ENCODE data around the gene CDK6.
"Not testable (repeated sequence)": the region's sequence is repeated elsewhere in the genome, so short reads cannot be mapped to it uniquely, and the experiment has no call there.

CDK6 gene

DNA sequence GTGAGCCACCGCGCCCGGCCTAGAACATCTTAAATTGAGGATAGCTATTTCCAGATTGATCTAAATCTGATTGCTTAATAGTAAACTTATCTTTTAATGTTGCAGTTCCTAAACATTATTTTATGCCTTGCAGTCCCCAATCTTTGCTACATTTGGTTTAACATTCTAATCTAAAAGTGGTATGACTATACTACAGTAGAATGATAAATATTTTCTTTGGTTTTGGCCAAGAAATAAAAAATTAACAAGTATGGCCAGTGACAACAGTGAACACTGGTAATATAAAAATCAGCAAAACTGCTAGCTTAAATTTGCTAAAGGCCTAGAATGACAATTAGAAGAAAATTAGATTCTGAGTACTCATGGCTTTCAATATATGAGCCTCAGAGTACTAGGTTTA lies 73.5 kb downstream of the CDK6 start:
- Histone ChIP-seq H3K4me3 (ENCODE audit: low read length) (no peak overlapping the region), H3K9me3 (ENCODE audit: control insufficient read depth, low read length) (no peaks in the 10 kb centered on the region), H3K27me3 (ENCODE audit: control insufficient read depth, insufficient read depth, low read length) (no peaks in the 10 kb centered on the region), H3K9ac (ENCODE audit: low read length) (no peak overlapping the region), H3K36me3 (ENCODE audit: control insufficient read depth, insufficient read depth, low read length) (no peaks in the 10 kb centered on the region), H3K4me1 (ENCODE audit: control insufficient read depth, insufficient read depth, low read length) (peaks cover 28% of the 10 kb centered on the region)

DNA sequence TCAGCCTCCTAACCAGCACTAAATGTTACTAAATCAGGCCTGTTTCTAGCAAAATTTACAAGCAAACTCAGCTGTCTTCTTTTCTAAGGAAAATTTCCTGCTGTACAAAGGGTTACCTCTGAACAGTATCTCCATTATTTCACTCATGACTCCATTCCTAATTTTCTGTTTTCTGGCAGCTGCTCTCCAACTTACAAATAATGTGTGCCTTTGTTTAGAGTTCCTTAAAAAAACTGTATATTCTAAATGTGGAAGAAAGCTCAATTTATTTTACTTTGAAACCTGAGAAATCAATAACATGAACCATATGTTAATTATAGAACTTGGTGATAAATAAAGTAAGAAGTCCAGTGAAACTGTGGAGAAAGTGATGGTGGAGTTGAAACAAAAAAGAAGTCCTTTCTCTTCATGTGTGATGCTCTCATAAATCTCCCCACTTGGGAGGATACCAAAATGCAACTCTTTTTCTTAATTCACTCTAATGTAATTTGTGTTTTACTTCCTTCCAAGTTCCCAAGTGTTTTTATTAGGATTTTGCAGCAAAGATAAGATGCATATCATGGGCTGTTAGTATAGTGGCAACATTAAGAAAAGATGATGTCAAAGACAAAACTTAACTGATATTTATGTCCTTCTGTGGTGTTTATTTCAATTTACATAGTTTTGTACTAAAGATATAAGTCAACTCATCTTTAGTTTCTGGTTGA lies 74.8 kb downstream of the CDK6 start:
- Histone ChIP-seq H3K27me3 (ENCODE audit: control insufficient read depth, insufficient read depth, low read length) (no peaks in the 10 kb centered on the region), H3K36me3 (ENCODE audit: control insufficient read depth, insufficient read depth, low read length) (no peaks in the 10 kb centered on the region), H3K9ac (ENCODE audit: low read length) (no peak overlapping the region), H3K9me3 (ENCODE audit: control insufficient read depth, low read length) (no peaks in the 10 kb centered on the region), H3K4me3 (ENCODE audit: low read length) (no peak overlapping the region), H3K4me1 (ENCODE audit: control insufficient read depth, insufficient read depth, low read length) (peaks cover 18% of the 10 kb centered on the region)

GRCh38 chr7:92758796-92759431 lies 77.5 kb downstream of the CDK6 start:
- peaks cover 7% of the 10 kb centered on the region for H3K4me1 ChIP-seq (ENCODE audit: control insufficient read depth, insufficient read depth, low read length)
- H3K9ac ChIP-seq (ENCODE audit: low read length) = no peak overlapping the region
- no peaks in the 10 kb centered on the region for H3K36me3 ChIP-seq (ENCODE audit: control insufficient read depth, insufficient read depth, low read length)
- H3K4me3 ChIP-seq (ENCODE audit: low read length) = no peak overlapping the region
- no peaks in the 10 kb centered on the region for H3K27me3 ChIP-seq (ENCODE audit: control insufficient read depth, insufficient read depth, low read length)
- H3K9me3 ChIP-seq (ENCODE audit: control insufficient read depth, low read length) = no peaks in the 10 kb centered on the region

DNA sequence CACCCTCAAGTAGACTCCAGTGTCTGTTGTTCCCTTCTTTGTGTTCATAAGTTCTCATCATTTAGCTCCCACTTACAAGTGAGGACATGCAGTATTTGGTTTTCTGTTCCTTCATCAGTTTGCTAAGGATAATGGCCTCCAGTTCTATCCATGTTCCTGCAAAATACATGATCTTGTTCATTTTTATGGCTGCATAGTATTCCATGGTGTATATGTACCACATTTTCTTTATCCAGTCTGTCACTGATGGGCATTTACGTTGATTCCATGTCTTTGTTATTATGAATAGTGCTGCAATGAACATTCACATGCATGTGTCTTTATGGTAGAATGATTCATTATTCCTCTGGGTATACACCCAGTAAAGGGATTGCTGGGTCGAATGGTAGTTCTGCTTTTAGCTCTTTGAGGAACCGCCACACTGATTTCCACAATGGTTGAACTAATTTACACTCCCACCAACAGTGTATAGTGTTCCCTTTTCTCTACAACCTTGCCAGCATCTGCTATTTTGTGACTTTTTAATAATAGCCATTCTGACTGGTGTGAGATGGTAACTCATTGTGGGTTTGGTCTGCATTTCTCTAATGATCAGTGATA lies 79.0 kb downstream of the CDK6 start:
- H3K4me3 ChIP-seq (ENCODE audit: low read length); H3K27me3 ChIP-seq (ENCODE audit: control insufficient read depth, insufficient read depth, low read length); H3K9ac ChIP-seq (ENCODE audit: low read length); H3K4me1 ChIP-seq (ENCODE audit: control insufficient read depth, insufficient read depth, low read length); H3K36me3 ChIP-seq (ENCODE audit: control insufficient read depth, insufficient read depth, low read length); H3K9me3 ChIP-seq (ENCODE audit: control insufficient read depth, low read length): not testable (repeated sequence)

DNA sequence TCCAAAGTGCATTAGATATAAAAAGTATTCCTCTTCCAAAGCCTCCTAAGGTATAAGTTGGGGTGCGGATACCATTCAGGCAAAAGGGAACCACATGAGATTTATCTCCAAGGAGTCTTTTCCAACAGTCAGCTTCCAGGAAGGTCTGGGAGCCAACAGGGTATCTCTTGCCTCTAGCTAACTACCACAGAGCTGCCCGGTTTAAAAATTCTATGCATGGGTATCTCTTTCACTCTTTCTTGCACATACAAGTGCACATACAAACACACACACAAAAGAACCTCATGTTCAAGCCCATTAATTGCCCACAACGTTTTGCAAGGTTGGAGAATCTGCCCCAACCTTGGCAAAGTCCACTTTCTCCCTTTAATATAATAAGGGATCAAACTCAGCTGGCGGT lies 80.7 kb downstream of the CDK6 start:
- H3K4me1 ChIP-seq (ENCODE audit: control insufficient read depth, insufficient read depth, low read length) = peaks cover 4% of the 10 kb centered on the region
- H3K36me3 ChIP-seq (ENCODE audit: control insufficient read depth, insufficient read depth, low read length) = no peaks in the 10 kb centered on the region
- H3K4me3 ChIP-seq (ENCODE audit: low read length) = no peak overlapping the region
- no peak overlapping the region for H3K9ac ChIP-seq (ENCODE audit: low read length)
- H3K9me3 ChIP-seq (ENCODE audit: control insufficient read depth, low read length) = no peaks in the 10 kb centered on the region
- H3K27me3 ChIP-seq (ENCODE audit: control insufficient read depth, insufficient read depth, low read length) = no peaks in the 10 kb centered on the region

DNA sequence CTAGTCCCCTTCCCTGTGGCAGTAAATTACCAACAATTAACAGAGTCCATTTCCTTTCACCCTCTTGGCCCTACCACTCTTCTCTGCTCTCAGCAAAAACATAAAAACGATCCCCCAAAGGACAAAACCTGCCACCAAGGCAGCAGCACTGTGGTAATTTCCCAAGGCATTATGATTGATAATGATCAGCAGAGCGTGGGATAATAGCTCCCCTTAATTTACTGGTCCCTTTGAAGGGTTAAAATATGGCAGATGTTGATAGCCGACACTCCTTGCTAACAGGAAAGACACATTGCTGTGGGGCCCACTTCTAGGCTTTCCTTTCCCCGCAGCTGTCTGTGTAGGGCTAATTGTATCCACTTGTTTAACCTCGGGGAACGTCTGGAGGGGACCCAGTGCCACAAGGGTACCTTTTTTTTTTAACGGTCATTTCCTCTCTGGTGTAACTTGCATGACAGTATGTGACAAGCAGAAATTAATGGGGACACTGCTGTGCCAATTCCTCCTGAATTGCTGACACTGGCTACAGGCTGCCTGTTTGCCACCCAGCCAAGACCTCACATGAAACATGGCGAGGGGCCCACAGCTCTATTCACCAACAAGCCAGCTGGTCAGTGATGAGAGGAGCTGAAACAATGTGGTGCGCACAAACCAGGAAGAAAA lies 81.3 kb downstream of the CDK6 start:
- H3K27me3 ChIP-seq (ENCODE audit: control insufficient read depth, insufficient read depth, low read length) = no peaks in the 10 kb centered on the region
- no peaks in the 10 kb centered on the region for H3K36me3 ChIP-seq (ENCODE audit: control insufficient read depth, insufficient read depth, low read length)
- no peak overlapping the region for H3K4me3 ChIP-seq (ENCODE audit: low read length)
- peaks cover 10% of the 10 kb centered on the region for H3K4me1 ChIP-seq (ENCODE audit: control insufficient read depth, insufficient read depth, low read length)
- H3K9me3 ChIP-seq (ENCODE audit: control insufficient read depth, low read length) = no peaks in the 10 kb centered on the region
- no peak overlapping the region for H3K9ac ChIP-seq (ENCODE audit: low read length)

DNA sequence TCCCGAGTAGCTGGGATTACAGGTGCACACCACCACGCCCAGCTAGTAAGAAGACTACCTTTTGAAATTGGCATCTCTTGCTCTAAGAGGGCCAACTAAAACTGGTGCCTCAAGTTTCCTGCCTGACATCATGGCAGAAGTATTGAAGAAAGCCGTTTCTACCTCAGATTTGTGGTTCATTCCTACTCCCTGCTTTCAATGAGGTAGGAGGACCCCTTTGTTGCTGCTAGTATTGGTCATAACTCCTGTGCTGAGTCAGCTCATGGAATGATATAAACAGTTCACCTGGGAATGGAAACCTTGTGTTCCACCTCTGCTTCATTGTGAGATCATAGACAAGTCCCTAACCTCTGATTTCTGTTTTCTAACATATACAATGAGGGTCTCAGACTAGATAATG lies 82.8 kb downstream of the CDK6 start:
- Histone ChIP-seq H3K9me3 (ENCODE audit: control insufficient read depth, low read length) (no peaks in the 10 kb centered on the region), H3K27me3 (ENCODE audit: control insufficient read depth, insufficient read depth, low read length) (no peaks in the 10 kb centered on the region), H3K4me3 (ENCODE audit: low read length) (no peak overlapping the region), H3K4me1 (ENCODE audit: control insufficient read depth, insufficient read depth, low read length) (peaks cover 16% of the 10 kb centered on the region), H3K36me3 (ENCODE audit: control insufficient read depth, insufficient read depth, low read length) (no peaks in the 10 kb centered on the region), H3K9ac (ENCODE audit: low read length) (no peak overlapping the region)

GRCh38 chr7:92751902-92752901 lies 84.2 kb downstream of the CDK6 start:
- Histone ChIP-seq H3K9me3 (ENCODE audit: control insufficient read depth, low read length) (no peaks in the 10 kb centered on the region), H3K9ac (ENCODE audit: low read length) (no peak overlapping the region), H3K4me1 (ENCODE audit: control insufficient read depth, insufficient read depth, low read length) (peaks cover 20% of the 10 kb centered on the region)

GRCh38 chr7:92750946-92751345 lies 85.4 kb downstream of the CDK6 start:
- Histone ChIP-seq H3K9me3 (ENCODE audit: control insufficient read depth, low read length) (no peaks in the 10 kb centered on the region), H3K4me1 (ENCODE audit: control insufficient read depth, insufficient read depth, low read length) (peaks cover 21% of the 10 kb centered on the region), H3K4me3 (ENCODE audit: low read length) (no peak overlapping the region), H3K36me3 (ENCODE audit: control insufficient read depth, insufficient read depth, low read length) (no peaks in the 10 kb centered on the region), H3K27me3 (ENCODE audit: control insufficient read depth, insufficient read depth, low read length) (no peaks in the 10 kb centered on the region), H3K9ac (ENCODE audit: low read length) (no peak overlapping the region)

More at GRCh38 chr7:92751902-92752901, 84.2 kb downstream of the CDK6 start:
- Histone ChIP-seq H3K4me3 (ENCODE audit: low read length) (no peak overlapping the region), H3K27me3 (ENCODE audit: control insufficient read depth, insufficient read depth, low read length) (no peaks in the 10 kb centered on the region), H3K36me3 (ENCODE audit: control insufficient read depth, insufficient read depth, low read length) (no peaks in the 10 kb centered on the region)

DNA sequence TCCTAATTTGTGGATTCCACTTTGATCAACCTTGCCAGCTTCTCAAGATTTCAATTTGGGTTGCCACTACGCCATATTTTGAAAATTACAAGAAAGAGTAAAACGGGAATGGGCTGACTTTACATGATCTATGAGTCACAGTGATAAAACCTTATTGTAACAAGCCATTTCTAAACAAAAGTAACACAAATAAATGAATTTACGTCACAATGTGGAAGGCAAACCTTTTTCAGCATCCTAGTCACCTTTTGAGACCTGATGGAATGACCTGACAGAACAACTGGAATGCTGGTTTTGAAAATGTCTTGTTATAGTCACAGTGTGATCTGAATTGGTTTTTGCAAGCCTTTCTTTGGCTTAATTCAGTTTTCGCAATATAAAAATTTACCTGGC lies 85.9 kb downstream of the CDK6 start:
- Histone ChIP-seq H3K9me3 (ENCODE audit: control insufficient read depth, low read length) (no peaks in the 10 kb centered on the region), H3K27me3 (ENCODE audit: control insufficient read depth, insufficient read depth, low read length) (no peaks in the 10 kb centered on the region), H3K36me3 (ENCODE audit: control insufficient read depth, insufficient read depth, low read length) (no peaks in the 10 kb centered on the region), H3K4me3 (ENCODE audit: low read length) (no peak overlapping the region), H3K9ac (ENCODE audit: low read length) (no peak overlapping the region), H3K4me1 (ENCODE audit: control insufficient read depth, insufficient read depth, low read length) (peaks cover 21% of the 10 kb centered on the region)

DNA sequence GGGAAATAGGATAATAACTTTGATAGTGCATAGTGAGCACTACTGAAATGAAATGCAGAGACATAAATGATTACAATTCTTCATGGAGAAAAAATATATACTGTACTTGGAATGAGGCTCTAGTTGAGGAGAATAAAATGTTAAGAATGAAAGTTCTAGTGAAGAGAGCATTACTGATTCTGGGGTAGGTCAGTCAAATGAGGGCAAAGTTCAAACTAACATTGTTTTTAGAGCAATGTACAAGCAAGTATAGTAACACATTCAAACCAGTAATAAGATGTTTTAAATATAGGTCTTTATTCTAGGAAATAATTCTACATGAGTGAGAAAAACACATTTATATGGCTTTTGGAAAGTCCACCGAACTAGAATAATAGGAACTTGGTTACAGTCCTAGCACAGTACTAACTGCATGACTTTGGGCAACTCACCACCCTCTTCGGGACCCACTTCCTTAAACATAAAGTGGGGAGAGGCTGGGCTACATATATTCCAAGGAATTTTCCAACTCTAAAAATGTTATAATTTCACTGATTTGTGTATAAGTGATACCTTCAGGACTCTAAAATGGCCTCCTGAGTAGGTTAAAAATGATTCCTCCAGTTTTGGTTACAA lies 86.4 kb downstream of the CDK6 start:
- H3K9ac ChIP-seq (ENCODE audit: low read length) = no peak overlapping the region
- H3K36me3 ChIP-seq (ENCODE audit: control insufficient read depth, insufficient read depth, low read length) = no peaks in the 10 kb centered on the region
- H3K4me3 ChIP-seq (ENCODE audit: low read length) = no peak overlapping the region
- H3K4me1 ChIP-seq (ENCODE audit: control insufficient read depth, insufficient read depth, low read length) = peaks cover 21% of the 10 kb centered on the region
- no peaks in the 10 kb centered on the region for H3K27me3 ChIP-seq (ENCODE audit: control insufficient read depth, insufficient read depth, low read length)
- no peaks in the 10 kb centered on the region for H3K9me3 ChIP-seq (ENCODE audit: control insufficient read depth, low read length)
